ENCODE results near the gene GTF2H4.
"Not testable (repeated sequence)": the region's sequence is repeated elsewhere in the genome, so short reads cannot be mapped to it uniquely, and the experiment has no call there.

The GTF2H4 gene

DNA sequence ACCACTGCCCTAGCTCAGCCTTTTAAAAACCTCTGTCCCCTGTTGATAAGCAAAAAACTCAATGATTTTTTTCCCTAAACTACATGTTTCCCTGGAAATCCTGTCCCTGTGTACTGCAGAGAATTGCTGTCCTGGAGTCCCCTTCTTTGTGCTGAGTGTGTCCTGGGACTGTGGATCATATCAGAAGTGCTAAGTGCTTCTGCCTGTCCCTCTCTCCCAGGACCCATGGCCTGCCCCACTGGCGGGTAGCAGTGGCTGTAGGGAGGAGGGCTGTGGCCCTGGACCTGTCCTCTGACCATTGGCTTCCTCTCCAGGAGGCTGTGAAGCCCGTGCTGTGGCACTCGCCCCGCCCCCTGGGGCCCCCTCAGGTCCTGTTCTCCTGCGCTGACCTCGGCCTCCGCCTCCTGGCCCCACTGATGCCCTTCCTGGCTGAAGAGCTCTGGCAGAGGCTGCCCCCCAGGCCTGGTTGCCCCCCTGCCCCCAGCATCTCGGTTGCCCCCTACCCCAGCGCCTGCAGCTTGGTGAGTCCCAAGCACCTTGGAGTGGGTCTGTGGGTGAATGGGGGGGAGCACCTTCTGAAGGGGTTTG, 16.1 kb downstream of the GTF2H4 start:
- not testable (repeated sequence) for H3K4me3 ChIP-seq (ENCODE audit: low read length); H3K9ac ChIP-seq (ENCODE audit: low read length); H3K4me1 ChIP-seq (ENCODE audit: control insufficient read depth, insufficient read depth, low read length); H3K27ac ChIP-seq (ENCODE audit: low read depth, low read length); H3K27me3 ChIP-seq (ENCODE audit: control insufficient read depth, insufficient read depth, low read length)
- peaks cover 37% of the 10 kb centered on the region for H3K36me3 ChIP-seq (ENCODE audit: control insufficient read depth, insufficient read depth, low read length)

- H3K4me1 ChIP-seq (ENCODE audit: control insufficient read depth, insufficient read depth, low read length), result no peaks in the 10 kb centered on the region
- no peaks in the 10 kb centered on the region for H3K27me3 ChIP-seq (ENCODE audit: control insufficient read depth, insufficient read depth, low read length)
- no peak overlapping the region for H3K9ac ChIP-seq (ENCODE audit: low read length)
- H3K27ac ChIP-seq (ENCODE audit: low read depth, low read length), result no peak overlapping the region
- peaks cover 16% of the 10 kb centered on the region for H3K36me3 ChIP-seq (ENCODE audit: control insufficient read depth, insufficient read depth, low read length)
- H3K4me3 ChIP-seq (ENCODE audit: low read length), result no peak overlapping the region
Observed at GRCh38 chr6:30926644-30927043, 18.6 kb downstream of the GTF2H4 start.

DNA sequence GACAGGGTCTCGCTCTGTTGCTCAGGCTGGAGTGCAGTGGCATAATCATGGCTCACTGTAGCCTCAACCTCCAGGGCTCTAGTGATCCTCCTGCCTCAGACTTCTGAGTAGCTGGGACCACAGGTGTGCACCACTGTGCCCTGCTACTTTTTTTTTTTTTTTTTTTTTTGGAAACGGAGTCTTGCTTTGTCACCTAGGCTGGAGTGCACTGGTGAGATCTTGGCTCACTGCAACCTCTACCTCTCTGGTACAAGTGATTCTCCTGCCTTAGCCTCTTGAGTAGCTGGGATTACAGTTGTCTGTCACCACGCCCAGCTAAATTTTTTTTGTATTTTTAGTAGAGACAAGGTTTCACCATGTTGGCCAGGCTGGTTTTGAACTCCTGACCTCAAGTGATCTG, 19.1 kb downstream of the GTF2H4 start:
- not testable (repeated sequence) for H3K4me1 ChIP-seq (ENCODE audit: control insufficient read depth, insufficient read depth, low read length); H3K27me3 ChIP-seq (ENCODE audit: control insufficient read depth, insufficient read depth, low read length); H3K9ac ChIP-seq (ENCODE audit: low read length); H3K4me3 ChIP-seq (ENCODE audit: low read length); H3K27ac ChIP-seq (ENCODE audit: low read depth, low read length)
- peaks cover 15% of the 10 kb centered on the region for H3K36me3 ChIP-seq (ENCODE audit: control insufficient read depth, insufficient read depth, low read length)

GRCh38 chr6:30928677-30929076, 20.7 kb downstream of the GTF2H4 start:
- no peaks in the 10 kb centered on the region for H3K27me3 ChIP-seq (ENCODE audit: control insufficient read depth, insufficient read depth, low read length)
- no peaks in the 10 kb centered on the region for H3K4me1 ChIP-seq (ENCODE audit: control insufficient read depth, insufficient read depth, low read length)
- no peak overlapping the region for H3K27ac ChIP-seq (ENCODE audit: low read depth, low read length)
- no peak overlapping the region for H3K4me3 ChIP-seq (ENCODE audit: low read length)
- H3K36me3 ChIP-seq (ENCODE audit: control insufficient read depth, insufficient read depth, low read length), result peaks cover 5% of the 10 kb centered on the region
- H3K9ac ChIP-seq (ENCODE audit: low read length), result no peak overlapping the region

GRCh38 chr6:30930506-30930905, 22.5 kb downstream of the GTF2H4 start:
- Histone ChIP-seq H3K4me3 (ENCODE audit: low read length) (no peak overlapping the region), H3K36me3 (ENCODE audit: control insufficient read depth, insufficient read depth, low read length) (no peaks in the 10 kb centered on the region), H3K4me1 (ENCODE audit: control insufficient read depth, insufficient read depth, low read length) (no peaks in the 10 kb centered on the region), H3K27ac (ENCODE audit: low read depth, low read length) (no peak overlapping the region), H3K27me3 (ENCODE audit: control insufficient read depth, insufficient read depth, low read length) (no peaks in the 10 kb centered on the region), H3K9ac (ENCODE audit: low read length) (no peak overlapping the region)

DNA sequence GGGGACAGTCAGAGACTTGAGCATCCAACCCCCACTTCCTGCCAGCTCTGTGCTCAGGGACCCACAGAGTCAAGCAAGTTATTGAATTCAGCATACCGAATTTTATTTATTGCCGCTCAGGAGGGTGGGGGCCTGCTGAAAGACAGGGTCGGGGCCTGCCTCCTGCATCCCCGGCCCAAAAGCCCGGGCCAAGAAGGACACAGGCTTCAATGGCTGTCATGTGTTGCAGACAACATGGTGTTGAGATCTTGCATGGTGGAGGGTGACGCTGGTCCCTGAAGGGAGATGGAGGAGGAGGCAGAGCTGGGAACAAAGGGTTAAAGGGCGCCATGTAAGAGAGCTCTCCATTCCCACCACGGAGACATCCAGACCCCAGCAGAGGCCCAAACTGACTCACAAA, 23.3 kb downstream of the GTF2H4 start:
- Histone ChIP-seq H3K27ac (ENCODE audit: low read depth, low read length) (no peak overlapping the region), H3K9ac (ENCODE audit: low read length) (no peak overlapping the region), H3K27me3 (ENCODE audit: control insufficient read depth, insufficient read depth, low read length) (no peaks in the 10 kb centered on the region), H3K36me3 (ENCODE audit: control insufficient read depth, insufficient read depth, low read length) (no peaks in the 10 kb centered on the region), H3K4me3 (ENCODE audit: low read length) (no peak overlapping the region), H3K4me1 (ENCODE audit: control insufficient read depth, insufficient read depth, low read length) (no peaks in the 10 kb centered on the region)

- Histone ChIP-seq H3K27ac (ENCODE audit: low read depth, low read length) (no peak within 1 kb of the TSS), H3K4me1 (ENCODE audit: control insufficient read depth, insufficient read depth, low read length) (no peaks in the 10 kb centered on the region), H3K27me3 (ENCODE audit: control insufficient read depth, insufficient read depth, low read length) (no peaks in the 10 kb centered on the region), H3K9ac (ENCODE audit: low read length) (no peak within 1 kb of the TSS), H3K36me3 (ENCODE audit: control insufficient read depth, insufficient read depth, low read length) (no peaks in the 10 kb centered on the region), H3K4me3 (ENCODE audit: low read length) (no peak within 1 kb of the TSS)
Observed at GRCh38 chr6:30931969-30932645, 24.1 kb downstream of the GTF2H4 start, which contains the start of gene SFTA2. Gene SFTA2, minus strand, starts transcription at chr6:30932170. Its CDS starts 74 bp downstream, at chr6:30932096.

DNA sequence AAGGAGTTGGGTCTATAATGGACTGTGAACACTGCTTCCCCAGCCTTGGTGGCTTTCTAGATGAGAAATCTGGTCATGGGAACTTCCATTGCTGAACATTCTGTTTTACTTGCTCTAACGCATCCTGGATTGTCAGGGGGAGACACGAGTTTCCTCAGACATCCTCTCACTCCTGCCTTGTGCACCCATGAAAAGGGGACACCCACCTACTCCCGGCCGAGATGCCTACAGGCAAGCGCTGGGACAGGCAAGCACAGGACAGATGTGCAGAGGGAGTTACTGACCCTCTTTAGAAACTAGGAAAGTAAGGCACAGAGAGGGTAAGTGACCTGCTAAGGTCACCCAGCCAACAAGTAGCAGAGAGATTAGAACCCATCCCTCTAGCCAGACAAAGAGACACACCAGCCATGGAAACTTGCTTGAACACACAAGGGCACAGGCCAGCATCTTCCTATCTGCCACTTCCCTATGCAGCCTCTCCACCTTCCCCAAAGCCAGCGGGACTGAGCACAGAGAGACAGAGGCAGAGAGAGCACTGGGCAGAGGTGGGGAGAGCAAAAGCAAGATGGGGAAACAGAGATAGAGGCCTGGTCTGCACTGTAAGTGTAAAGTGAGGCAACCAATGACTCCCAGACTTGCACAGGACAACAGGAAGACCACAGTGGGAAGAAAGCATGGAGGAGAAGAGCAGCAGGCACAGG, 24.8 kb downstream of the GTF2H4 start:
- Histone ChIP-seq H3K4me1 (ENCODE audit: control insufficient read depth, insufficient read depth, low read length) (no peaks in the 10 kb centered on the region), H3K27ac (ENCODE audit: low read depth, low read length) (no peak overlapping the region), H3K36me3 (ENCODE audit: control insufficient read depth, insufficient read depth, low read length) (no peaks in the 10 kb centered on the region), H3K9ac (ENCODE audit: low read length) (no peak overlapping the region), H3K4me3 (ENCODE audit: low read length) (no peak overlapping the region), H3K27me3 (ENCODE audit: control insufficient read depth, insufficient read depth, low read length) (no peaks in the 10 kb centered on the region)

DNA sequence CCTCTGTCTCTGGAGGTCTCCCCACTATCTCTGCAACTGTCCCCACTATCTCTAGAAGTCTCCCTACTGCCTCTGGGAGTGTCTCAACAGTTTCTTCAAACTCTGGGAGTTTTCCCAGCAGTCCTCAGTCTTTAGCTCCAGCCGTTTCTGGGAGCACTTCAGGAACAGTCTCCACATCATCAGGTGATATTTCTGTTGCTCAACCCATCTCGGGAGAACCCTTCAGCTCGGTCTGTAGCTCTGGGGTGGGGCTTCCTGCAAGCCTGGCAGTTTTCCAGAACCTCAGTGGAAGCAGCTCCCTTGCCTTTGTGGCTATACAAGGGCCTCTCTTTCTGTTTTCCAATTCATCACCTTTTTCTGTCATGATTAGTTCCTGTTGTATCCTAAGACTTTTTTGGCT, 27.0 kb downstream of the GTF2H4 start:
- H3K4me1 ChIP-seq (ENCODE audit: control insufficient read depth, insufficient read depth, low read length), result no peaks in the 10 kb centered on the region
- H3K36me3 ChIP-seq (ENCODE audit: control insufficient read depth, insufficient read depth, low read length), result no peaks in the 10 kb centered on the region

DNA sequence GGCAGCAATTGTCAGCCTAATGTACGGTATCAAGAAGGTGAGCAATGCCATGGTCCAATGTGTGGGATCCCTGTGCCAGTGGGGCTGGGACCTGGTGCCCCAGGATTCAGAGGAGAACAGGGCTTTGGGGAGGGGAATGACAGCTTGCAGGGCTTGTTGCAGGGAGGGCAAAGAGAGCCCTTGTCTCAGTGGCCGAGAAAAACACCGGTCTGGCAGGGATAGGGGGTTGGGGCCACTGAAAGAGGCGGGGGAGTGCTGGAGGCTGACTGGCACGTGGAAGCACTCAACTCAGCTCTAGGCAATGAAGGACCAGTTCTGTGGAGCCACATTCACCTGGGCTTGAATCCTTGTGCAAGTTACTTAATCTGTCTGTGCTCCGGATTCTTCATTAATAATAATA, 29.3 kb downstream of the GTF2H4 start:
- Histone ChIP-seq H3K4me3 (ENCODE audit: low read length) (no peak overlapping the region), H3K27ac (ENCODE audit: low read depth, low read length) (no peak overlapping the region), H3K27me3 (ENCODE audit: control insufficient read depth, insufficient read depth, low read length) (no peaks in the 10 kb centered on the region), H3K4me1 (ENCODE audit: control insufficient read depth, insufficient read depth, low read length) (no peaks in the 10 kb centered on the region), H3K36me3 (ENCODE audit: control insufficient read depth, insufficient read depth, low read length) (no peaks in the 10 kb centered on the region), H3K9ac (ENCODE audit: low read length) (no peak overlapping the region)

More for the DNA sequence above, 27.0 kb downstream of the GTF2H4 start:
- no peak overlapping the region for H3K4me3 ChIP-seq (ENCODE audit: low read length)
- H3K27ac ChIP-seq (ENCODE audit: low read depth, low read length), result no peak overlapping the region
- H3K9ac ChIP-seq (ENCODE audit: low read length), result no peak overlapping the region
- no peaks in the 10 kb centered on the region for H3K27me3 ChIP-seq (ENCODE audit: control insufficient read depth, insufficient read depth, low read length)

GRCh38 chr6:30938730-30939129, 30.7 kb downstream of the GTF2H4 start:
- Histone ChIP-seq H3K27ac (ENCODE audit: low read depth, low read length) (no peak overlapping the region), H3K36me3 (ENCODE audit: control insufficient read depth, insufficient read depth, low read length) (no peaks in the 10 kb centered on the region), H3K27me3 (ENCODE audit: control insufficient read depth, insufficient read depth, low read length) (peaks cover 5% of the 10 kb centered on the region), H3K9ac (ENCODE audit: low read length) (no peak overlapping the region), H3K4me1 (ENCODE audit: control insufficient read depth, insufficient read depth, low read length) (no peaks in the 10 kb centered on the region), H3K4me3 (ENCODE audit: low read length) (no peak overlapping the region)

DNA sequence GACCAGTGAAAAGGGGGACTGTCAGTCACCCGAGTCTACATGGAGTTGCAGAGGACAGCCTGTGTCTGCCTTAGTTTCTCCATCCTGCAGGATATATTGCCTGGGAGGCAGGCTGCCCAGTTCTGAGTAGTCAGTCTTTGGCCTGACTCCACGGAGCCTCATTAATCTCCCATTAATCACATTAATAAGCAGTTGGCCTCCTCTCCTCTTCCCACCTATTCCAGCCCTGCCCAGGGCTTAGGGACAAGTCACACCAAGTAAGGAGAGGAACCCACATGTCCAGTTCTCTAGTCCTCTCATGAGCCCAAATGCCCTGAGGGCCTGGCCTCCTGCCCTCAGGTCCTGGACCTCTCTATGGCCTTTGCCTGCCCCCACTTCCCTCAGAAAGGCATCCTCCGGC, 31.5 kb downstream of the GTF2H4 start:
- peaks cover 5% of the 10 kb centered on the region for H3K27me3 ChIP-seq (ENCODE audit: control insufficient read depth, insufficient read depth, low read length)
- no peak overlapping the region for H3K9ac ChIP-seq (ENCODE audit: low read length)
- H3K27ac ChIP-seq (ENCODE audit: low read depth, low read length), result no peak overlapping the region
- no peaks in the 10 kb centered on the region for H3K36me3 ChIP-seq (ENCODE audit: control insufficient read depth, insufficient read depth, low read length)
- no peak overlapping the region for H3K4me3 ChIP-seq (ENCODE audit: low read length)
- H3K4me1 ChIP-seq (ENCODE audit: control insufficient read depth, insufficient read depth, low read length), result no peaks in the 10 kb centered on the region
